Measurements from ENCODE around the gene CNOT3.

Gene CNOT3

GRCh38 chr19:54138489-54139256 lies 1.1 kb downstream of the CNOT3 start:
- H3K9me3 ChIP-seq (ENCODE audit: low read depth, low read length): no peaks in the 10 kb centered on the region

GRCh38 chr19:54141356-54141755 lies 3.8 kb downstream of the CNOT3 start:
- H3K9ac ChIP-seq (ENCODE audit: insufficient read length): no peak overlapping the region
- no peak overlapping the region for H3K4me3 ChIP-seq
- H3K27ac ChIP-seq: no peak overlapping the region
- TF ChIP-seq FOXP2 (optimal IDR thresholded peaks at IDR 0.05; ENCODE audit: control extremely low read depth, extremely low read length, insufficient read depth) (no peak), EZH2 (IDR thresholded peaks at IDR 0.05) (no peak), POLR2AphosphoS5 (IDR thresholded peaks at IDR 0.05; ENCODE audit: borderline replicate concordance, low read depth, low read length) (no peak)
- H3K9me3 ChIP-seq (ENCODE audit: low read depth, low read length): no peaks in the 10 kb centered on the region
- no peak for DNase-seq (ENCODE audit: low read depth, low spot score)
- H3K36me3 ChIP-seq (ENCODE audit: insufficient read depth, low read length): peaks cover 66% of the 10 kb centered on the region

More at GRCh38 chr19:54138489-54139256, 1.1 kb downstream of the CNOT3 start:
- H3K9ac ChIP-seq (ENCODE audit: insufficient read length): peak overlapping the region; percentile 98
- peak overlapping the region; percentile 89 for H3K4me3 ChIP-seq
- no peak overlapping the region for H3K27ac ChIP-seq
- DNase-seq (ENCODE audit: low read depth, low spot score): no peak
- no peak for TF ChIP-seq EZH2 (IDR thresholded peaks at IDR 0.05)
- no peak for TF ChIP-seq FOXP2 (optimal IDR thresholded peaks at IDR 0.05; ENCODE audit: control extremely low read depth, extremely low read length, insufficient read depth)
- no peak; the same call in 1 of the 2 replicates for TF ChIP-seq POLR2AphosphoS5 (IDR thresholded peaks at IDR 0.05; ENCODE audit: borderline replicate concordance, low read depth, low read length)
- peaks cover 40% of the 10 kb centered on the region for H3K36me3 ChIP-seq (ENCODE audit: insufficient read depth, low read length)

GRCh38 chr19:54142166-54142780 lies 4.7 kb downstream of the CNOT3 start:
- TF ChIP-seq EZH2 (IDR thresholded peaks at IDR 0.05): no peak
- no peak for TF ChIP-seq POLR2AphosphoS5 (IDR thresholded peaks at IDR 0.05; ENCODE audit: borderline replicate concordance, low read depth, low read length)
- no peak for TF ChIP-seq FOXP2 (optimal IDR thresholded peaks at IDR 0.05; ENCODE audit: control extremely low read depth, extremely low read length, insufficient read depth)
- no peak overlapping the region for H3K9ac ChIP-seq (ENCODE audit: insufficient read length)
- no peaks in the 10 kb centered on the region for H3K9me3 ChIP-seq (ENCODE audit: low read depth, low read length)
- no peak for DNase-seq (ENCODE audit: low read depth, low spot score)
- no peak overlapping the region for H3K27ac ChIP-seq
- H3K36me3 ChIP-seq (ENCODE audit: insufficient read depth, low read length): peaks cover 76% of the 10 kb centered on the region
- H3K4me3 ChIP-seq: no peak overlapping the region

- Histone ChIP-seq H3K9ac (ENCODE audit: insufficient read length) (no peak overlapping the region), H3K27ac (no peak overlapping the region), H3K9me3 (ENCODE audit: low read depth, low read length) (no peaks in the 10 kb centered on the region), H3K4me3 (no peak overlapping the region), H3K36me3 (ENCODE audit: insufficient read depth, low read length) (peaks cover 80% of the 10 kb centered on the region)
- DNase-seq (ENCODE audit: low read depth, low spot score): no peak
- no peak for TF ChIP-seq FOXP2 (optimal IDR thresholded peaks at IDR 0.05; ENCODE audit: control extremely low read depth, extremely low read length, insufficient read depth)
- no peak for TF ChIP-seq POLR2AphosphoS5 (IDR thresholded peaks at IDR 0.05; ENCODE audit: borderline replicate concordance, low read depth, low read length)
- no peak for TF ChIP-seq EZH2 (IDR thresholded peaks at IDR 0.05)
Observed at GRCh38 chr19:54145541-54146158, 8.1 kb downstream of the CNOT3 start.

GRCh38 chr19:54147676-54148075 lies 10.1 kb downstream of the CNOT3 start:
- no peak for DNase-seq (ENCODE audit: low read depth, low spot score)
- no peak overlapping the region for H3K27ac ChIP-seq
- H3K4me3 ChIP-seq: no peak overlapping the region
- H3K9ac ChIP-seq (ENCODE audit: insufficient read length): no peak overlapping the region
- H3K36me3 ChIP-seq (ENCODE audit: insufficient read depth, low read length): peaks cover 85% of the 10 kb centered on the region
- no peaks in the 10 kb centered on the region for H3K9me3 ChIP-seq (ENCODE audit: low read depth, low read length)
- TF ChIP-seq FOXP2 (optimal IDR thresholded peaks at IDR 0.05; ENCODE audit: control extremely low read depth, extremely low read length, insufficient read depth) (no peak), EZH2 (IDR thresholded peaks at IDR 0.05) (no peak), POLR2AphosphoS5 (IDR thresholded peaks at IDR 0.05; ENCODE audit: borderline replicate concordance, low read depth, low read length) (no peak)

GRCh38 chr19:54148158-54148557 lies 10.6 kb downstream of the CNOT3 start:
- Histone ChIP-seq H3K36me3 (ENCODE audit: insufficient read depth, low read length) (peaks cover 85% of the 10 kb centered on the region), H3K9ac (ENCODE audit: insufficient read length) (no peak overlapping the region), H3K4me3 (no peak overlapping the region), H3K27ac (no peak overlapping the region), H3K9me3 (ENCODE audit: low read depth, low read length) (no peaks in the 10 kb centered on the region)
- DNase-seq (ENCODE audit: low read depth, low spot score): no peak
- no peak for TF ChIP-seq EZH2 (IDR thresholded peaks at IDR 0.05)
- TF ChIP-seq FOXP2 (optimal IDR thresholded peaks at IDR 0.05; ENCODE audit: control extremely low read depth, extremely low read length, insufficient read depth): no peak
- TF ChIP-seq POLR2AphosphoS5 (IDR thresholded peaks at IDR 0.05; ENCODE audit: borderline replicate concordance, low read depth, low read length): no peak

GRCh38 chr19:54149021-54149812 lies 11.7 kb downstream of the CNOT3 start:
- DNase-seq (ENCODE audit: low read depth, low spot score): no peak
- Histone ChIP-seq H3K27ac (no peak overlapping the region), H3K36me3 (ENCODE audit: insufficient read depth, low read length) (peaks cover 85% of the 10 kb centered on the region), H3K9me3 (ENCODE audit: low read depth, low read length) (no peaks in the 10 kb centered on the region), H3K4me3 (no peak overlapping the region), H3K9ac (ENCODE audit: insufficient read length) (no peak overlapping the region)
- no peak for TF ChIP-seq POLR2AphosphoS5 (IDR thresholded peaks at IDR 0.05; ENCODE audit: borderline replicate concordance, low read depth, low read length)
- no peak for TF ChIP-seq FOXP2 (optimal IDR thresholded peaks at IDR 0.05; ENCODE audit: control extremely low read depth, extremely low read length, insufficient read depth)
- TF ChIP-seq EZH2 (IDR thresholded peaks at IDR 0.05): no peak

Data from SK-N-MC (cell line).